ENCODE data around the gene DUS2. TPM values are rescaled to one million over a fixed set of nuclear protein-coding genes. Genes with fewer than 3 reads are reported as not detected.

Gene DUS2
- total and polyA plus RNA-seq, 9 of the 15 experiments (the other 6 are each of a cell fraction or from before 2014, with no cell fraction given): 5.8 to 22.5 (median 20.6) TPM

- TF ChIP-seq USF1 (CRISPR knock-in tag; IDR thresholded peaks at IDR 0.05) (peak; percentile 71), ESRRB (CRISPR knock-in tag; IDR thresholded peaks at IDR 0.05; ENCODE audit: borderline replicate concordance) (no peak), ZNF3 (CRISPR knock-in tag; IDR thresholded peaks at IDR 0.05) (no peak), CBFB (CRISPR knock-in tag; IDR thresholded peaks at IDR 0.05) (no peak), THRB (CRISPR knock-in tag; conservative IDR thresholded peaks at IDR 0.05) (peak; percentile 64; the same call in 1 of the 2 replicates), LARP7 (IDR thresholded peaks at IDR 0.05) (no peak), CBX5 (IDR thresholded peaks at IDR 0.05; ENCODE audit: borderline replicate concordance, low read depth) (no peak), BACH1 (tag; IDR thresholded peaks at IDR 0.05) (no peak), SRSF3 (IDR thresholded peaks at IDR 0.05; ENCODE audit: insufficient read depth, low read length) (no peak), GTF2A2 (tag; IDR thresholded peaks at IDR 0.05) (no peak), MTF1 (CRISPR knock-in tag; IDR thresholded peaks at IDR 0.05; ENCODE audit: borderline replicate concordance) (no peak), SP2 (IDR thresholded peaks at IDR 0.05; ENCODE audit: extremely low read depth, low read depth, low read length, poor library complexity, severe bottlenecking) (no peak), ZNF780A (CRISPR knock-in tag; IDR thresholded peaks at IDR 0.05) (no peak), NCOR1 (IDR thresholded peaks at IDR 0.05) (no peak), CTBP1 (IDR thresholded peaks at IDR 0.05; ENCODE audit: borderline replicate concordance) (peak; percentile 66), HNRNPK (IDR thresholded peaks at IDR 0.05; ENCODE audit: low read depth, low read length, poor library complexity, severe bottlenecking) (no peak), ZNF785 (CRISPR knock-in tag; IDR thresholded peaks at IDR 0.05) (no peak), ETS2 (tag; IDR thresholded peaks at IDR 0.05; ENCODE audit: borderline replicate concordance, poor library complexity, severe bottlenecking) (no peak), MCM3 (IDR thresholded peaks at IDR 0.05) (no peak), FOS (IDR thresholded peaks at IDR 0.05; ENCODE audit: extremely low read depth, insufficient read length) (no peak), IRF1 (CRISPR knock-in tag; IDR thresholded peaks at IDR 0.05; ENCODE audit: borderline replicate concordance) (no peak), ZNF79 (CRISPR knock-in tag; IDR thresholded peaks at IDR 0.05; ENCODE audit: low read depth) (no peak), RBM14 (IDR thresholded peaks at IDR 0.05; ENCODE audit: borderline replicate concordance, insufficient read depth, low read depth, low read length) (no peak), ZBTB26 (CRISPR knock-in tag; IDR thresholded peaks at IDR 0.05) (no peak)
Observed at GRCh38 chr16:68084504-68085258, 61.6 kb downstream of the DUS2 start (continued).
